ENCODE measurements around the gene ACTA1.
"Not testable (repeated sequence)": the region's sequence is repeated elsewhere in the genome, so short reads cannot be mapped to it uniquely, and the experiment has no call there.

Gene ACTA1

GRCh38 chr1:229434005-229434640, at the start of gene ACTA1:
TSS of gene ACTA1 (minus strand) at chr1:229434094. CDS start at chr1:229433115, 979 bp downstream.
- no peak for DNase-seq

GRCh38 chr1:229482511-229482910, 48.6 kb upstream of the ACTA1 start:
- DNase-seq: no peak

- no peak for DNase-seq
These were observed 46.6 kb upstream of the ACTA1 start for GRCh38 chr1:229480495-229480894.

GRCh38 chr1:229479660-229480399, 45.9 kb upstream of the ACTA1 start:
- no peak for DNase-seq

- no peak for DNase-seq
These were observed 45.0 kb upstream of the ACTA1 start for GRCh38 chr1:229478852-229479251.

GRCh38 chr1:229475859-229476258, 42.0 kb upstream of the ACTA1 start:
- not testable (repeated sequence) for DNase-seq

- DNase-seq: no peak
These were observed 40.6 kb upstream of the ACTA1 start for GRCh38 chr1:229474509-229474908.

- DNase-seq: no peak
These were observed 37.3 kb upstream of the ACTA1 start for GRCh38 chr1:229471175-229471574.

- DNase-seq: no peak
These were observed 36.6 kb upstream of the ACTA1 start for GRCh38 chr1:229470406-229471043.

- no peak for DNase-seq
These were observed 33.0 kb upstream of the ACTA1 start for GRCh38 chr1:229466887-229467286.

- DNase-seq: no peak
These were observed 30.8 kb upstream of the ACTA1 start for GRCh38 chr1:229464672-229465071.

GRCh38 chr1:229461032-229461668, 27.3 kb upstream of the ACTA1 start:
- DNase-seq: peak in 1 of 2 experiments; percentile 55

GRCh38 chr1:229459815-229460214, 25.9 kb upstream of the ACTA1 start:
- no peak for DNase-seq

- DNase-seq: no peak
These were observed 23.5 kb upstream of the ACTA1 start for GRCh38 chr1:229457436-229457835.

- no peak for DNase-seq
These were observed 22.1 kb upstream of the ACTA1 start for GRCh38 chr1:229456016-229456415.

GRCh38 chr1:229454056-229454455, 20.2 kb upstream of the ACTA1 start:
- no peak for DNase-seq

- DNase-seq: no peak
These were observed 19.3 kb upstream of the ACTA1 start for GRCh38 chr1:229452956-229453801.

- no peak for DNase-seq
These were observed 15.0 kb upstream of the ACTA1 start for GRCh38 chr1:229448845-229449244.

- no peak for DNase-seq
These were observed 14.5 kb upstream of the ACTA1 start for GRCh38 chr1:229448354-229448753.

GRCh38 chr1:229447809-229448252, 13.9 kb upstream of the ACTA1 start:
- DNase-seq: no peak

- DNase-seq: no peak
These were observed 11.9 kb upstream of the ACTA1 start for GRCh38 chr1:229445828-229446227.

- no peak for DNase-seq
These were observed 7.1 kb upstream of the ACTA1 start for GRCh38 chr1:229440851-229441537.
